K562 (cell line): ENCODE measurements around the gene SLC4A2. TPM values are rescaled to one million over a fixed set of nuclear protein-coding genes. Genes with fewer than 3 reads are reported as not detected.

Experiments
- ATF2 ChIP-seq: sonication (generic); formaldehyde crosslinking; IDR thresholded peaks from 2 replicates; pipeline ENCODE4 v1.8.1; 2022; ENCODE audit warnings: missing genetic modification reagents
- CCAR2 ChIP-seq: fragments of 200-400 bp; formaldehyde crosslinking; IDR thresholded peaks from 2 replicates; pipeline ENCODE4 v1.6.1; 2017; ENCODE audit warnings: mild to moderate bottlenecking, low read depth, low read length
- CHCHD3 ChIP-seq: fragments of 250-450 bp; sonication (Bioruptor Pico); IDR thresholded peaks from 2 replicates; pipeline ENCODE4 v2.1.2; 2022; ENCODE audit warnings: mild to moderate bottlenecking
- CHD1 ChIP-seq: fragments of 200-600 bp; sonication (generic); IDR thresholded peaks from one replicate; pipeline ENCODE4 v1.6.1; 2012; ENCODE audit warnings: mild to moderate bottlenecking, moderate library complexity, low read length, inconsistent platforms
- EP400 ChIP-seq: fragments of 450-650 bp; IDR thresholded peaks from 2 replicates; pipeline ENCODE4 v1.6.1; 2017; ENCODE audit warnings: antibody characterized with exemption, mild to moderate bottlenecking, moderate library complexity
- FOXP1 ChIP-seq: sonication (generic); formaldehyde crosslinking; IDR thresholded peaks from 2 replicates; pipeline ENCODE4 v1.8.0; 2022; ENCODE audit warnings: mild to moderate bottlenecking, missing genetic modification reagents
- HDAC2 ChIP-seq: fragments of 450-650 bp; IDR thresholded peaks from 2 replicates; pipeline ENCODE4 v1.6.1; 2016; ENCODE audit warnings: mild to moderate bottlenecking
- HNRNPL ChIP-seq: fragments of 200-400 bp; formaldehyde crosslinking; IDR thresholded peaks from 2 replicates; pipeline ENCODE4 v1.6.1; 2017; ENCODE audit warnings: low read depth, mild to moderate bottlenecking, low read length
- HNRNPUL1 ChIP-seq: fragments of 200-400 bp; formaldehyde crosslinking; IDR thresholded peaks from 2 replicates; pipeline ENCODE4 v1.6.1; 2017; ENCODE audit warnings: low read length
- KAT8 ChIP-seq: fragments of 450-650 bp; IDR thresholded peaks from 2 replicates; pipeline ENCODE4 v1.6.1; 2016; ENCODE audit warnings: low read depth, mild to moderate bottlenecking
- LARP7 ChIP-seq: fragments of 450-650 bp; IDR thresholded peaks from 2 replicates; pipeline ENCODE4 v1.6.1; 2016
- NCOR1 ChIP-seq: fragments of 450-650 bp; IDR thresholded peaks from 2 replicates; pipeline ENCODE4 v1.6.1; 2016; ENCODE audit warnings: mild to moderate bottlenecking, moderate library complexity
- NR2C2 ChIP-seq, 2 experiments: fragments of 200-800 bp in 1 of 2; sonication (Bioruptor generic) in 1 of 2; sonication (generic) in 1 of 2; formaldehyde crosslinking in 1 of 2; IDR thresholded peaks; 2 replicates each; pipeline versions ENCODE4 v1.6.1 to v1.8.0; 2016 to 2022; ENCODE audit warnings: mild to moderate bottlenecking in 1 of 2, missing compliant biosample characterization in 1 of 2, missing genetic modification characterization in 1 of 2, missing genetic modification reagents in 1 of 2
- POLR2H ChIP-seq: IDR thresholded peaks from 2 replicates; pipeline ENCODE4 v1.6.1; 2016; ENCODE audit warnings: missing genetic modification characterization, low read depth, mild to moderate bottlenecking, control low read depth, missing compliant biosample characterization, moderate library complexity
- SNRNP70 ChIP-seq: fragments of 200-400 bp; formaldehyde crosslinking; optimal IDR thresholded peaks from 2 replicates; pipeline ENCODE3; 2017; ENCODE audit warnings: low read depth, low read length
- SREBF2 ChIP-seq: sonication (generic); formaldehyde crosslinking; IDR thresholded peaks from 2 replicates; pipeline ENCODE4 v1.4.0; 2020; ENCODE audit warnings: mild to moderate bottlenecking, missing genetic modification reagents
- ZKSCAN1 ChIP-seq: fragments of 150-350 bp; IDR thresholded peaks from 2 replicates; pipeline ENCODE4 v1.6.1; 2016; ENCODE audit warnings: low read depth, low read length
- ZNF121 ChIP-seq: sonication (generic); formaldehyde crosslinking; conservative IDR thresholded peaks from 2 replicates; pipeline ENCODE4 v1.8.0; 2022; ENCODE audit warnings: missing genetic modification reagents
- ZNF3 ChIP-seq: fragments of 250-450 bp; sonication (Bioruptor Pico); IDR thresholded peaks from 2 replicates; pipeline ENCODE4 v1.5.0; 2021; ENCODE audit warnings: mild to moderate bottlenecking, moderate library complexity
- ZNF444 ChIP-seq: fragments of 250-450 bp; sonication (Bioruptor Pico); IDR thresholded peaks from 2 replicates; pipeline ENCODE4 v1.4.0; 2020; ENCODE audit warnings: mild to moderate bottlenecking, moderate library complexity
- ZNF57 ChIP-seq: fragments of 450-650 bp; formaldehyde crosslinking; IDR thresholded peaks from 2 replicates; pipeline ENCODE4 v1.4.0; 2020; ENCODE audit warnings: mild to moderate bottlenecking, moderate library complexity
- polyA plus RNA-seq, 8 experiments: library from polyadenylated mRNA; depleted of rRNA in 4 of 8; stranded (reverse) in 5 of 8; unstranded in 3 of 8; fragments of >200 nt; fragmentation: Nextera tagmentation in 2 of 8; fragmentation: Illumina TruSeq in 1 of 8; extraction: Ambion mirVana in 2 of 8; extraction: Trizol in 1 of 8; gene quantifications; 2 replicates each; pipeline versions ENCODE4 v1.2.1 to v1.2.3, GENCODE V29; 2011 to 2014; ENCODE audit warnings: inconsistent platforms in 1 of 8, missing spikeins in 1 of 8
- total RNA-seq, 7 experiments: library from RNA; depleted of rRNA in 6 of 7; stranded (reverse); fragments of >200 nt in 6 of 7; fragmentation: Illumina TruSeq in 2 of 7; extraction: Trizol in 2 of 7; gene quantifications; 2 replicates each; pipeline versions ENCODE4 v1.2.1 to v1.2.3, GENCODE V29; 2011 to 2021; ENCODE audit warnings: low replicate concordance in 1 of 7
- TF ChIP-seq, protein P1 (sequence below): sonication (generic); formaldehyde crosslinking; IDR thresholded peaks from 2 replicates; pipeline ENCODE4 v1.8.0; 2023; ENCODE audit warnings: mild to moderate bottlenecking, missing genetic modification reagents
- TF ChIP-seq, protein P2 (sequence below): sonication (generic); formaldehyde crosslinking; IDR thresholded peaks from 2 replicates; pipeline ENCODE4 v1.8.0; 2022; ENCODE audit warnings: missing genetic modification reagents, mild to moderate bottlenecking, moderate library complexity, borderline replicate concordance
- TF ChIP-seq, protein P3 (sequence below): fragments of 450-650 bp; IDR thresholded peaks from 2 replicates; pipeline ENCODE4 v1.6.1; 2017; ENCODE audit warnings: antibody characterized with exemption

The SLC4A2 gene
- total and polyA plus RNA-seq, 9 of the 15 experiments (the other 6 are each of a cell fraction or from before 2014, with no cell fraction given) = 11.4 to 375 (median 130) TPM

DNA sequence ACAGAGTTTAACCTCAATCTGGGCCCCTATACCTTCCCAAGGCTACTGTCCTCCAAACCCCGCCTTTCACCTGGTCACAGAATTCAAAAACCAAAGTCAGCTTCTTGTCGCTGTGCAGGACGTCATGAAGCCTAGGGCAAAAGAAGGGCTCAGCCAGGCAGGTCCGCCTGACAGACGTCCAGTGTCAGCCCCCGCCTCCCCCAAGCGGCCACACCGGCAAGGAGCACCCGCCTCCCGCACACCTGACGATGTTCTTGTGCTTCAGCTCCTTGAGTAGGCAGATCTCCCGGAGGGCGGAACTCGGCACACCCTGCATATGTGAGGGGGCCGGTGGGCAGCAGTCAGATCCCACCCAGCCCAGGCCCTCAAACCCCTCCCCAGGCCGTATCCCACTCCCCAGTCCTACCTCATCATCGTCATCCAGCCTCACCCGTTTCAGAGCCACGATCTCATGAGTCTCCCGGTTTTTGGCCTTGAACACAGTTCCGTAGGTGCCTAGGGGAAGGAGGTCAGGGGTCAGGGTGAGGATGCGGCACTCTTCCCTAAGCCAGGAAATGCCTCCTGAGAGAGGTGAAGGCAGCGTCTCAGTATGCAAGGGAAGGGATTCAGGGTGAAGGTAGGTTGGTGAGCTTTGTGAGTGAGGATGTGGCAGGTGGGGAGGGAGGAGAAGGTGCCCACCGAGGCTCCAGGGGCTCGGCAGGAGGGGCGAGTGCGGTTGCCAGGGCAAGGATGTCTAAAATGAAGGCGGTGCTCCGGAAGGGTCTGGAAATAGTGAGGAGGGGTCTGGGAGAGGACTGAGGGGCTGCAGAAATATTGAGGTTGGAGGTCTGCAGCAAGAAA, 2.5 kb upstream of the SLC4A2 start (continued):
- TF ChIP-seq CCAR2 (0 out of 2 replicates have a peak, but pooled peaks have one; percentile 33), EP400 (no peak), HDAC2 (no peak), KAT8 (no peak), ATF2 (no peak), SNRNP70 (peak; percentile 75), HNRNPUL1 (no peak), SREBF2 (CRISPR knock-in tag) (no peak), ZNF444 (no peak), HNRNPL (no peak), NR2C2 (CRISPR knock-in tag; IDR thresholded peaks at IDR 0.05) (peak; percentile 47), NR2C2 (tag; IDR thresholded peaks at IDR 0.05) (0 out of 2 replicates have a peak, but pooled peaks have one; percentile 1), NCOR1 (no peak), FOXP1 (CRISPR knock-in tag) (no peak), ZNF57 (CRISPR knock-in tag) (no peak), ZNF121 (CRISPR knock-in tag) (no peak; the same call in 1 of the 2 replicates), LARP7 (peak; percentile 60; the same call in 1 of the 2 replicates), CHCHD3 (CRISPR knock-in tag) (no peak), ZKSCAN1 (0 out of 2 replicates have a peak, but pooled peaks have one; percentile 10), ZNF3 (no peak), CHD1 (peak; percentile 7), POLR2H (tag) (no peak)
- TF ChIP-seq, protein P1, sequence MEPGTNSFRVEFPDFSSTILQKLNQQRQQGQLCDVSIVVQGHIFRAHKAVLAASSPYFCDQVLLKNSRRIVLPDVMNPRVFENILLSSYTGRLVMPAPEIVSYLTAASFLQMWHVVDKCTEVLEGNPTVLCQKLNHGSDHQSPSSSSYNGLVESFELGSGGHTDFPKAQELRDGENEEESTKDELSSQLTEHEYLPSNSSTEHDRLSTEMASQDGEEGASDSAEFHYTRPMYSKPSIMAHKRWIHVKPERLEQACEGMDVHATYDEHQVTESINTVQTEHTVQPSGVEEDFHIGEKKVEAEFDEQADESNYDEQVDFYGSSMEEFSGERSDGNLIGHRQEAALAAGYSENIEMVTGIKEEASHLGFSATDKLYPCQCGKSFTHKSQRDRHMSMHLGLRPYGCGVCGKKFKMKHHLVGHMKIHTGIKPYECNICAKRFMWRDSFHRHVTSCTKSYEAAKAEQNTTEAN = no peak
- TF ChIP-seq, protein P2, sequence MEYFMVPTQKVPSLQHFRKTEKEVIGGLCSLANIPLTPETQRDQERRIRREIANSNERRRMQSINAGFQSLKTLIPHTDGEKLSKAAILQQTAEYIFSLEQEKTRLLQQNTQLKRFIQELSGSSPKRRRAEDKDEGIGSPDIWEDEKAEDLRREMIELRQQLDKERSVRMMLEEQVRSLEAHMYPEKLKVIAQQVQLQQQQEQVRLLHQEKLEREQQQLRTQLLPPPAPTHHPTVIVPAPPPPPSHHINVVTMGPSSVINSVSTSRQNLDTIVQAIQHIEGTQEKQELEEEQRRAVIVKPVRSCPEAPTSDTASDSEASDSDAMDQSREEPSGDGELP (CRISPR knock-in tag) = peak; percentile 76; the same call in 1 of the 2 replicates
- TF ChIP-seq, protein P3, sequence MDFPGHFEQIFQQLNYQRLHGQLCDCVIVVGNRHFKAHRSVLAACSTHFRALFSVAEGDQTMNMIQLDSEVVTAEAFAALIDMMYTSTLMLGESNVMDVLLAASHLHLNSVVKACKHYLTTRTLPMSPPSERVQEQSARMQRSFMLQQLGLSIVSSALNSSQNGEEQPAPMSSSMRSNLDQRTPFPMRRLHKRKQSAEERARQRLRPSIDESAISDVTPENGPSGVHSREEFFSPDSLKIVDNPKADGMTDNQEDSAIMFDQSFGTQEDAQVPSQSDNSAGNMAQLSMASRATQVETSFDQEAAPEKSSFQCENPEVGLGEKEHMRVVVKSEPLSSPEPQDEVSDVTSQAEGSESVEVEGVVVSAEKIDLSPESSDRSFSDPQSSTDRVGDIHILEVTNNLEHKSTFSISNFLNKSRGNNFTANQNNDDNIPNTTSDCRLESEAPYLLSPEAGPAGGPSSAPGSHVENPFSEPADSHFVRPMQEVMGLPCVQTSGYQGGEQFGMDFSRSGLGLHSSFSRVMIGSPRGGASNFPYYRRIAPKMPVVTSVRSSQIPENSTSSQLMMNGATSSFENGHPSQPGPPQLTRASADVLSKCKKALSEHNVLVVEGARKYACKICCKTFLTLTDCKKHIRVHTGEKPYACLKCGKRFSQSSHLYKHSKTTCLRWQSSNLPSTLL = 0 out of 2 replicates have a peak, but pooled peaks have one; percentile 40
